CD4-positive, alpha-beta T cell treated with Interleukin-17A for 4 hours (primary cell): ENCODE data around the gene GPR78.
"Not testable (repeated sequence)": the region's sequence is repeated elsewhere in the genome, so short reads cannot be mapped to it uniquely, and the experiment has no call there.

ENCODE experiments used
- DNase-seq: peaks from one replicate; pipeline ENCODE4 v3.0.0-alpha.2; 2020; ENCODE audit warnings: mixed read lengths

Gene GPR78

DNA sequence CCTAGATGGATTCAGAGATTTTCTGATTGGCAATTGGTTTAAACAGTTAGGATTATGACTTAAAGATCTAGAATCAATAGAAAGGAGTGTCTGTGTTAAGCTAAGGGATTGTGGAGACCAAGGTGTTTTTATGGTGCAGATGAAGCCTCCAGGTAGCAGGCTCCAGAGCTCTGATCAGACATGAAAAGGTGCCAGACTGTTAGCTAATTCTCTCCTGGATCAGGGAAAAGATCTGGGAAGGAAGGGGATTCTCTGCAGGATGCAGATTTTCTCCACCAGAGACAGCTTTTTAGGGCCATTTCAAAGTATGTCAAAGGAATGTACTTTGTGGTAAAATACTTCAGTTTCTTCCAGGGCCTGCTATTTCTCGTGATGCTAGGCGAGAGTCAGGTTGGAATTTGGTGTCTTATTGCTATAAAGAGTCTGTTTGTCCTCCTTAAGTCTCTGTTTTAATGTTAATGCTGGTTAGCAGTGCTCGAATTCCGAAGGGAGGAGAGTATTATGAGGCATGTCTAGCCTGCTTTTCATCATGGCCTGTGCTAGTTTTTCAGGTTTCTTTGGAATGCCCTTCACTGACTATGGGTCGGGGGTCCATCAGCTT, 12.0 kb upstream of the GPR78 start:
- no peak for DNase-seq

- no peak for DNase-seq
Measured at GRCh38 chr4:8570201-8570600, 10.0 kb upstream of the GPR78 start.

- DNase-seq, result no peak
Measured at GRCh38 chr4:8571702-8572685, 8.2 kb upstream of the GPR78 start.

- DNase-seq, result no peak
Measured at GRCh38 chr4:8573266-8573665, 6.9 kb upstream of the GPR78 start.

GRCh38 chr4:8574796-8575370, 5.3 kb upstream of the GPR78 start:
- no peak for DNase-seq

- DNase-seq, result no peak
Measured at GRCh38 chr4:8575457-8575856, 4.7 kb upstream of the GPR78 start.

GRCh38 chr4:8576591-8576990, 3.6 kb upstream of the GPR78 start:
- DNase-seq, result not testable (repeated sequence)

DNA sequence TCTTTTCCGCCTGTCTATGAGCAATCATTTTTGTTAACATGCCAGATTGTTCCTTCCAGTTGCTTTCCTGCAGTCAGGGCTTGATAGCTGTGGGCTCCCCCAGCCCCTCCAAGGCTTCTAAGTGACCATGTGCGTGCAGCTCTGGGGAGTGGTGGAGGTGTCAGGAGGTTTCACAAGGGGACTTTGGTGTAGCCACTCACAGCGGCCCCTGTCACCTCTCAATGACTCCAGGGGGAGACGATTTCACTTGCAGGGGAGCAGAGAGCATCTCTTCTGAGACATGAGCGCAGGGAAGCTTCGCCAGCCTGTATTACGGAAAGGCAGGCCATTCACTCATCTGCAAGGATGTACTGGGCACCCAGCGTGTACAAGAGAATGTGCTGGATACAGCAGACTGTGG, 3.1 kb upstream of the GPR78 start:
- no peak for DNase-seq

GRCh38 chr4:8577972-8578371, 2.2 kb upstream of the GPR78 start:
- DNase-seq, result no peak

GRCh38 chr4:8578717-8579116, 1.5 kb upstream of the GPR78 start:
- no peak for DNase-seq

DNA sequence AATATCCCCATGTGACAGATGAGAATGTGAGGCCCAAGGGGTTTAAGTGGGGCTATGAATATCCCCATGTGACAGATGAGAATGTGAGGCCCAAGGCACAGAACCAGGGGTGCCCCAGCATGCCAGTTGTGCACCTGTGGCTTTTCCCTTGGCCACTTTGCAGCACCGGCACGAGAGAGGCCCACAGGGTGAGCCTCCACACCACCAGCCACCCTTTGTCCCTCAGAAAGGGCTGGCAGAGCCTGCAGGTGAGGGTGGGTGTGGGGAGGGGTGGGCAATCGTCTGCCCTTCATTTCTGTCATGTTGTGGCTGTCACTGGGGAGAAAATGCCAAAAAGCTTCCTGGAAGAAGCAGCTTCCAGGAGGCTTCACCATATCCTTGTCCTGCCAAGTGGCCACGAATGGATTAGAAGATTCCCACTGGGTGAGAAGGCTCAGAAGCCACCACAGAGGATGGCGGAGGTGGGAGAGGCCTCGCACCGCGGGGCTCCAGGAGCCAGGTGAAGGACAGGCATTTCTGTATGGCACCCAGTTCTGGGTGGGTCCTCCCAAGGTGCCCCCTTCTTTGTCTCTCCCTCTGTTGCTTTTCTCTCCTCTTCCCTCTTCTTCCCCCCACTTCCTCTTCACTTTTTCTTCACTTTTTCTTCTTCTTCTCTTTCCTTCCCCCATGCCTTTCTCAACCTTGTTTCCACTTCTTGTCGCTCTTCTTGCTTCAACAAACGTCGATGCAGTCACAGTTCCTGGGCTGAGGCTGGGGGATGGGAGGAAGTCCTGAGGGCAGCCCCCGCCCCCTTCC, 469 bp upstream of the GPR78 start:
- no peak for DNase-seq

DNA sequence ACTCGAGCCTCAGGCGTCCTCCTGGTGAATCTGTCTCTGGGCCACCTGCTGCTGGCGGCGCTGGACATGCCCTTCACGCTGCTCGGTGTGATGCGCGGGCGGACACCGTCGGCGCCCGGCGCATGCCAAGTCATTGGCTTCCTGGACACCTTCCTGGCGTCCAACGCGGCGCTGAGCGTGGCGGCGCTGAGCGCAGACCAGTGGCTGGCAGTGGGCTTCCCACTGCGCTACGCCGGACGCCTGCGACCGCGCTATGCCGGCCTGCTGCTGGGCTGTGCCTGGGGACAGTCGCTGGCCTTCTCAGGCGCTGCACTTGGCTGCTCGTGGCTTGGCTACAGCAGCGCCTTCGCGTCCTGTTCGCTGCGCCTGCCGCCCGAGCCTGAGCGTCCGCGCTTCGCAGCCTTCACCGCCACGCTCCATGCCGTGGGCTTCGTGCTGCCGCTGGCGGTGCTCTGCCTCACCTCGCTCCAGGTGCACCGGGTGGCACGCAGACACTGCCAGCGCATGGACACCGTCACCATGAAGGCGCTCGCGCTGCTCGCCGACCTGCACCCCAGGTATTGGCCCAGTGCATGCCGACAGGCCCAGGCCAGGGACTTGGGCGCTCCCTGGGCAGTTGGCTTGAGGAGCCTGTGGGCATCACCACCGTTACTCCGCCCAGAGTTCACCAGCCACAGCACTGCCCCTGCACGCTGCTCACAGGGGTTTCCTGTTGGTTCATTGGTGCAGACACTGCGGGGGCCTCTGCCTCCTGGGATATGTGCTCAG, 1.1 kb downstream of the GPR78 start:
- DNase-seq, result no peak

DNA sequence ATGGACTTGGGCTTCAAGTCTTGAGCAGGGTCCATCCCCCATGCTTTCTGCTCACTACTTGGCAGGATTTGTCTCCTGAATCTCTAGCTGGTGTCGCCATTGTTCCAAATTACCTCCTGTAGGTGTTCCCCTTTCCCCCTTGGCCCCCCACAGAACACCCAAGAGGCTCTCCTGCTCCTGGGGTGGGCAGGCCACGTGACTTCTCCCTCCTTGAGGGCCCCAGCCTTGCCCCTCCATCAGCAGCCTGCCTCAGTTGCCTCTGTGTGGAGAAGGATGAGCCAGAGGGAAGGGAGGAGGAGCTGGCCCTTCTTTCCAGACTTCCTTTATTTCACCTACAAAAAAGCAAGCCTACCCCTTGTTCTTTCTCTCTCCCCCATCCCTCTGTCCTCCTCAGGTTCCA, 1.8 kb downstream of the GPR78 start:
- DNase-seq, result no peak

DNA sequence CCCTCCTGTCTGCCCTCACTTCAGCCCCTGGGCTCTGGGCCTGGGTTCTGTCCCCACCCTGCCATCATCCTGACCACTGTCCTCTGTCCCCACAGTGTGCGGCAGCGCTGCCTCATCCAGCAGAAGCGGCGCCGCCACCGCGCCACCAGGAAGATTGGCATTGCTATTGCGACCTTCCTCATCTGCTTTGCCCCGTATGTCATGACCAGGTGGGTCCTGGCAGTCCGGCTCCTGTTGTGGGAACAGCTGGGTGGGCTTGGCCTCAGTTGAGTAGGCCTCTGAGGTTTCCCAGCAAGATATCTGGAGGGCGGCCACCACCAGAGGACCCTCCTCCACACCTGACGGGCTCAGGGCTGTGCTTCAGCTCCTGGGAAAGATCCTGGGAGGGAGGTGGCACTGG, 2.2 kb downstream of the GPR78 start:
- no peak for DNase-seq

DNA sequence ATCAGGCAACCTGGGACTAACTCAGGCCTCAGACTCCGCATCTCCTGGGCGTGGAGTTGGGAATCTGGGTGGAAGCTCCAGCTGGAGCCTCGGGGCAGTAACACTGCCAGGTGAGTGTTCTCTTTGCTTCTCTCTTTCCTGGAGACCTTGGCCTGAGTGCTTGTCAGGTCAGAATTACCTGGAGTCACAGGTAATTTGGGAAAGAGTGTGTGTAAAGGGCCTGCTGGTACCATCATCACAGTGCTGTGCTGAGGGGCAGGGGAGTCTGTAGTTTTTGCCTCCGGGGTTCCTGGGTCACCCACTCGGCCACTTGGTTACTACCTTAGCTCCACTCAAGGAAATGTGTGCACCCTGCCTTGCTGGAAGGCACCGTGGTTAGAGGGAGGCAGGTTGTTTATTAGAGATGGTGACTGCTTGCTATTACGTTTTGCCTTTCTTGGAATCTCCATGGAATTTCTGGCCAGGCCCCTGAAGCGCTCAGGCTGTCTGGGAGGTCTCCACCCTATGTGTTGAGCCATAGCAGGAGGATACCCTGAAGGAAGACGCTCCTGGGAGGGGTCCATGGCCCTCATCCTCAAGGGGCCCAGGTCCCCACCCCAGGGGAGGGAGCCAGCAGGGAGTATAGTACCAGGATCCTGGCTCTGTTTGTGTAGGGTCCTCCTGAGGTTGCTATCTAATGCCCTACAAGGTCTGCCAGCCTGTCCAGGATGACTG, 2.9 kb downstream of the GPR78 start:
- DNase-seq, result no peak

GRCh38 chr4:8583655-8584025, 3.4 kb downstream of the GPR78 start:
- DNase-seq, result no peak

DNA sequence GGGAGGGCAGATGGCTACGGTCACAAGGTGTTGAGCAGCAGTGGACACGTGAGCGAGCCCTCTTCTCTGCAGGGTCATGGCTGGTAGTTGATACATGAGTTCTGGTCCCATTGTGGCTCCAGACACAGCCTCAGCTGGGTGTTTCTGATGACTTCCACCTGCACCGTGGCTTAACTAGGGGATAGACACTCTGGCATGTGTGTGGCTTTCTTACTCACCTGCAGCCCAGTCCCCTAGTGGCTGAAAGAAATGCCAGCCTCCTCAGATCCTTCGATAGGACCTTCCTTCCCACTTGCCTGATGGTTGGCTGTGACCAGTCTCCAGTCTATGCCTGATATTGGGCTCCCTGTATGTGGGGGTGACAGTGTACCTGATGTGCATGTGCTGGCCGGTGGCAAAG, 5.0 kb downstream of the GPR78 start:
- DNase-seq, result no peak

DNA sequence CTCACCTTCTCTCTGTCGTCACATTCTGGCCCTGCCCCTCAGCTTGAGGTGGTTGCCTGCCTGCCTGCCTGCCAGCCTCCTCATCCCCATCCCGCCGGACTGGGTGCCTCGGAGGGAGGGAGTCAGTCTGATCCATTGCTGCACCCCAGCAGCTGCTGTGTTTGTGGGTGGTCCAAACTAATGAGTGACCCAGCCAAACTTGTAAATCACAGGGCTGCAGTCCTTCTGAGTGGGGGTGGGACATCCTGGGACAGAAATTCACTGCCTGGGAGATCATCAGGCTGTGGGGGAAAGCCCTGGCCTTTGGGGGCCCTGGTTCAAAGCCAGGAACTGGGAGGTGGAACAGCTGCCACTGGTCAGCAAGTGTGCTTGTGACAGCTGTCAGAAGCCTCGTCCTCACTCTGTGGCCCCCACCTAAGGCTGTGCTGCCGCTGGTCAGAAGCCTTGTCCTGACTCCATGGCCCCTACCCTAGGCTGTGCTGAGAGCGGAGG, 5.6 kb downstream of the GPR78 start:
- no peak for DNase-seq

DNA sequence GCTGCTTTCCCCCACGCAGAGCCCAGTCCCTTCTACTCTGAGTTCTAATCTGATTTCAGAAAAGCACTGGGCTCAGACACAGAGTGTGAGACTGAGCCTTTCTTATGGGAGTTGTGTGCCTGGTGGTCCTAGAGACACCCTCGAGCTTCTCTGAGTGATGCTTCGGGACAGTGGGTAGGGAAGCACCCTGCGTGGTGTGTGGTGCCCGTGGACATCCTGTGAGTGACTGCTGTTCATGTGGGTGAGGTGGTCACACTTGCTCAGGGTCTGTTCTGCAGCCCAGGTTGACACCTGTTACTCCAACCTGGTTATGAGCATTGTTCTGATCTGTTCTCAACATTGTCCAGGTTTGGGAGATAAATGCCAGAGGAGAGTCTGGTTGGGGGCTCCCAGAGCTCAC, 6.1 kb downstream of the GPR78 start:
- no peak for DNase-seq

DNA sequence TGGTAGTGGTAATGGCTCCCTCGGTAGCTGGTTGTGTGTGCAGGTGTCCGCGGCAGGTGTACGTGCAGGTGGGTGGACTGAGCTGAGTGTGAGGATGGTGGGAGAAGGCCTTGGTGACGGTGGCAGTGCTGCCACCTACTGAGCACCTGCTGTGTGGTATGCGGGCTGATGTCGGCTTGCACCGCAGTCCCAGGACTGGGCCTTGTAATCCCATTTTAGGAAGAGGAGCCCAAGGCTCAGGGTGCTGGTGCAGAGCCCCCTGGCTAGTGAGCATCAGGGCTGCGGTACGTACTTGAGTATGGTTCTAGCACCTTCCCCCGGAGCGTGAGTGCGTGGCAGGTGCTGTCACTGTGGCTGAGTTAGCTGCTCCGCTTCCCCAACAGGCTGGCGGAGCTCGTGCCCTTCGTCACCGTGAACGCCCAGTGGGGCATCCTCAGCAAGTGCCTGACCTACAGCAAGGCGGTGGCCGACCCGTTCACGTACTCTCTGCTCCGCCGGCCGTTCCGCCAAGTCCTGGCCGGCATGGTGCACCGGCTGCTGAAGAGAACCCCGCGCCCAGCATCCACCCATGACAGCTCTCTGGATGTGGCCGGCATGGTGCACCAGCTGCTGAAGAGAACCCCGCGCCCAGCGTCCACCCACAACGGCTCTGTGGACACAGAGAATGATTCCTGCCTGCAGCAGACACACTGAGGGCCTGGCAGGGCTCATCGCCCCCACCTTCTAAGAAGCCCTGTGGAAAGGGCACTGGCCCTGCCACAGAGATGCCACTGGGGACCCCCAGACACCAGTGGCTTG, 6.7 kb downstream of the GPR78 start:
- DNase-seq, result no peak
